ENCODE results near the gene LMBRD1.
"Not testable (repeated sequence)": the region's sequence is repeated elsewhere in the genome, so short reads cannot be mapped to it uniquely, and the experiment has no call there.

Gene LMBRD1

GRCh38 chr6:69796642-69797390 is at the start of gene LMBRD1:
LMBRD1 (minus strand) TSS chr6:69797010; CDS start chr6:69796881, 129 bp downstream.
- peak; percentile 93 to 99 for DNase-seq (ENCODE audit: low read depth in 2 of 2, low spot score in 1 of 2)

- no peak for DNase-seq (ENCODE audit: low read depth in 2 of 2, low spot score in 1 of 2)
These were observed 49.5 kb upstream of the LMBRD1 start for GRCh38 chr6:69846312-69846711.

GRCh38 chr6:69843189-69843588 is 46.4 kb upstream of the LMBRD1 start:
- no peak for DNase-seq (ENCODE audit: low read depth in 2 of 2, low spot score in 1 of 2)

GRCh38 chr6:69841862-69842261 is 45.1 kb upstream of the LMBRD1 start:
- DNase-seq (ENCODE audit: low read depth in 2 of 2, low spot score in 1 of 2) = no peak

GRCh38 chr6:69835414-69836179 is 38.8 kb upstream of the LMBRD1 start:
- no peak for DNase-seq (ENCODE audit: low read depth in 2 of 2, low spot score in 1 of 2)

- DNase-seq (ENCODE audit: low read depth in 2 of 2, low spot score in 1 of 2) = no peak
These were observed 35.7 kb upstream of the LMBRD1 start for GRCh38 chr6:69832558-69832957.

- DNase-seq (ENCODE audit: low read depth in 2 of 2, low spot score in 1 of 2) = no peak
These were observed 30.6 kb upstream of the LMBRD1 start for GRCh38 chr6:69827276-69827893.

GRCh38 chr6:69825904-69826303 is 29.1 kb upstream of the LMBRD1 start:
- DNase-seq (ENCODE audit: low read depth in 2 of 2, low spot score in 1 of 2) = no peak

GRCh38 chr6:69824355-69824754 is 27.5 kb upstream of the LMBRD1 start:
- not testable (repeated sequence) for DNase-seq (ENCODE audit: low read depth in 2 of 2, low spot score in 1 of 2)

- DNase-seq (ENCODE audit: low read depth in 2 of 2, low spot score in 1 of 2) = no peak
These were observed 23.6 kb upstream of the LMBRD1 start for GRCh38 chr6:69820438-69820837.

- no peak for DNase-seq (ENCODE audit: low read depth in 2 of 2, low spot score in 1 of 2)
These were observed 23.2 kb upstream of the LMBRD1 start for GRCh38 chr6:69820018-69820417.

GRCh38 chr6:69819138-69819537 is 22.3 kb upstream of the LMBRD1 start:
- DNase-seq (ENCODE audit: low read depth in 2 of 2, low spot score in 1 of 2) = no peak

GRCh38 chr6:69818223-69818930 is 21.6 kb upstream of the LMBRD1 start:
- no peak for DNase-seq (ENCODE audit: low read depth in 2 of 2, low spot score in 1 of 2)

GRCh38 chr6:69817358-69817757 is 20.5 kb upstream of the LMBRD1 start:
- DNase-seq (ENCODE audit: low read depth in 2 of 2, low spot score in 1 of 2) = no peak

GRCh38 chr6:69816569-69816968 is 19.8 kb upstream of the LMBRD1 start:
- no peak for DNase-seq (ENCODE audit: low read depth in 2 of 2, low spot score in 1 of 2)

- DNase-seq (ENCODE audit: low read depth in 2 of 2, low spot score in 1 of 2) = no peak
These were observed 19.2 kb upstream of the LMBRD1 start for GRCh38 chr6:69816026-69816425.

- no peak for DNase-seq (ENCODE audit: low read depth in 2 of 2, low spot score in 1 of 2)
These were observed 16.7 kb upstream of the LMBRD1 start for GRCh38 chr6:69813508-69813907.

- DNase-seq (ENCODE audit: low read depth in 2 of 2, low spot score in 1 of 2) = no peak
These were observed 16.1 kb upstream of the LMBRD1 start for GRCh38 chr6:69812746-69813427.

GRCh38 chr6:69802995-69803394 is 6.2 kb upstream of the LMBRD1 start:
- DNase-seq (ENCODE audit: low read depth in 2 of 2, low spot score in 1 of 2) = no peak

GRCh38 chr6:69801711-69802110 is 4.9 kb upstream of the LMBRD1 start:
- DNase-seq (ENCODE audit: low read depth in 2 of 2, low spot score in 1 of 2) = no peak

- DNase-seq (ENCODE audit: low read depth in 2 of 2, low spot score in 1 of 2) = no peak
These were observed 4.4 kb upstream of the LMBRD1 start for GRCh38 chr6:69801225-69801624.
